A549 (cell line): ENCODE data around the gene GRM5. TPM values are rescaled to one million over a fixed set of nuclear protein-coding genes. Genes with fewer than 3 reads are reported as not detected.

Experiments used
- ATAC-seq, 2 experiments: fragments of 200-7000 bp in 1 of 2; fragments of >200 bp in 1 of 2; cut with Nextera tagmentation in 1 of 2; cut with Tn5 transposase in 1 of 2; 3 replicates each; pipeline versions ENCODE4 v1.8.0 to v1.9.1; 2018 to 2020; ENCODE audit warnings: mild to moderate bottlenecking in 1 of 2, moderate library complexity in 1 of 2
- CTCF ChIA-PET: fragments of 300-600 bp; sonication (Branson Sonifier 250); formaldehyde crosslinking; extraction: SDS; loops from one replicate; lab custom pipeline; 2021; ENCODE audit warnings: antibody characterized with exemption, inconsistent platforms; lab: Yijun Ruan, JAX
- POLR2A ChIA-PET: fragments of 350-600 bp; formaldehyde crosslinking; extraction: SDS; loops from one replicate; lab custom pipeline; 2021; ENCODE audit warnings: antibody characterized with exemption, inconsistent platforms; lab: Yijun Ruan, JAX
- DNase-seq, 2 experiments: peaks; one replicate each; pipeline versions ENCODE4 v3.0.0 to v3.0.0-alpha.2; 2011 to 2016; ENCODE audit warnings: low read depth in 1 of 2, low spot score in 1 of 2
- FAIRE-seq: peaks from 2 replicates; lab custom pipeline; 2011; peaks lifted over from hg19 to GRCh38; lab: Jason Lieb, UNC
- H3K27ac ChIP-seq, 2 experiments: fragments of >200 bp; sonication (Bioruptor Twin); formaldehyde crosslinking; 3 replicates each; pipeline ENCODE4 v1.5.1; 2016 to 2017
- H3K4me1 ChIP-seq: fragments of >200 bp; sonication (Bioruptor Twin); formaldehyde crosslinking; 3 replicates; pipeline ENCODE4 v1.6.1; 2016
- H3K4me2 ChIP-seq: fragments of >200 bp; sonication (Bioruptor Twin); formaldehyde crosslinking; 3 replicates; pipeline ENCODE4 v1.6.1; 2016
- H3K4me3 ChIP-seq: fragments of >200 bp; sonication (Bioruptor Twin); formaldehyde crosslinking; 3 replicates; pipeline ENCODE4 v1.5.1; 2016
- H3K9me3 ChIP-seq: fragments of >200 bp; sonication (Bioruptor Twin); formaldehyde crosslinking; 3 replicates; pipeline ENCODE4 v1.6.1; 2016
- ATOH8 ChIP-seq: fragments of 250-450 bp; sonication (Bioruptor Pico); IDR thresholded peaks from 2 replicates; pipeline ENCODE4 v1.5.0; 2020; ENCODE audit warnings: low read depth, mild to moderate bottlenecking, moderate library complexity
- CHD2 ChIP-seq: fragments of 150-350 bp; IDR thresholded peaks from 2 replicates; pipeline ENCODE4 v1.6.1; 2014; ENCODE audit warnings: low read length; ENCODE audit not compliant: partially characterized antibody
- EP300 ChIP-seq, 2 experiments: fragments of >200 bp; sonication (Bioruptor Twin); formaldehyde crosslinking; IDR thresholded peaks; 2 replicates in 1 of 2; 3 replicates in 1 of 2; pipeline ENCODE4 v1.6.1; 2016 to 2017
- FOSL2 ChIP-seq, 2 experiments: fragments of 450-650 bp in 1 of 2; fragments of >200 bp in 1 of 2; sonication (Bioruptor Twin) in 1 of 2; formaldehyde crosslinking; IDR thresholded peaks; 2 replicates each; pipeline versions ENCODE4 v1.5.0 to v1.6.1; 2016 to 2020; ENCODE audit warnings: mild to moderate bottlenecking in 1 of 2, moderate library complexity in 1 of 2
- HDAC2 ChIP-seq: fragments of 200-600 bp; sonication (generic); IDR thresholded peaks from 2 replicates; pipeline ENCODE4 v1.6.1; 2016
- HEYL ChIP-seq: fragments of 250-450 bp; sonication (Bioruptor Pico); IDR thresholded peaks from 2 replicates; pipeline ENCODE4 v1.8.0; 2021; ENCODE audit warnings: mild to moderate bottlenecking, moderate library complexity
- HOXA7 ChIP-seq: fragments of 250-450 bp; sonication (Bioruptor Pico); IDR thresholded peaks from 2 replicates; pipeline ENCODE4 v1.5.0; 2020; ENCODE audit warnings: mild to moderate bottlenecking, moderate library complexity
- HOXB5 ChIP-seq: fragments of 250-450 bp; sonication (Bioruptor Pico); IDR thresholded peaks from 2 replicates; pipeline ENCODE4 v1.5.0; 2020; ENCODE audit warnings: mild to moderate bottlenecking, moderate library complexity
- JUN ChIP-seq, 2 experiments: fragments of >200 bp; sonication (Bioruptor Twin); formaldehyde crosslinking; IDR thresholded peaks; 2 replicates in 1 of 2; 3 replicates in 1 of 2; pipeline ENCODE4 v1.6.1; 2016 to 2017
- KDM5A ChIP-seq: fragments of 200-600 bp; sonication (generic); IDR thresholded peaks from 2 replicates; pipeline ENCODE4 v1.6.1; 2016; ENCODE audit warnings: antibody characterized with exemption, mild to moderate bottlenecking
- MAX ChIP-seq: IDR thresholded peaks from 2 replicates; pipeline ENCODE4 v1.6.1; 2012
- NFE2L2 ChIP-seq: fragments of 150-350 bp; conservative IDR thresholded peaks from 2 replicates; pipeline ENCODE4 v1.6.1; 2014; ENCODE audit warnings: low read length
- PBX3 ChIP-seq: IDR thresholded peaks from 2 replicates; pipeline ENCODE4 v1.6.1; 2012
- REST ChIP-seq: fragments of 200-600 bp; sonication (generic); IDR thresholded peaks from 2 replicates; pipeline ENCODE4 v1.6.1; 2016; ENCODE audit warnings: antibody characterized with exemption, mild to moderate bottlenecking, moderate library complexity
- TP53 ChIP-seq: fragments of 250-450 bp; sonication (Bioruptor Pico); IDR thresholded peaks from 2 replicates; pipeline ENCODE4 v1.5.0; 2021; ENCODE audit warnings: mild to moderate bottlenecking, moderate library complexity
- WGBS: methylation state at CpG from one replicate; pipeline ENCODE4 v1.1.6; 2017; ENCODE audit errors: missing lambda C conversion rate; 5-methylcytosine and 5-hydroxymethylcytosine counted together
- polyA plus RNA-seq, 4 experiments: library from polyadenylated mRNA; depleted of rRNA in 3 of 4; stranded (reverse); fragments of >200 nt; fragmentation: RNase III in 1 of 4; extraction: RNeasy Plus Mini Kit Qiagen cat#74134 plus additional on column Dnase treatment in 1 of 4; gene quantifications; 2 replicates in 3 of 4; 3 replicates in 1 of 4; pipeline ENCODE4 v1.2.3, GENCODE V29; 2011 to 2017

GRM5 gene
- polyA plus RNA-seq, 2 of the 4 experiments (the other 2 are of a cell fraction): 0.01 TPM; not detected in 1

- CTCF ChIA-PET: no interaction called here
- DNase-seq (peak in 1 of 2 experiments; percentile 52), ATAC-seq (peak in 1 of 2 experiments; percentile 55; a peak in 1 of 6 replicates), FAIRE-seq (no peak)
- H3K9me3 ChIP-seq: no peaks in the 10 kb centered on the region
- H3K4me1 ChIP-seq: no peaks in the 10 kb centered on the region
- no peak overlapping the region for H3K4me3 ChIP-seq
- no peak overlapping the region for H3K4me2 ChIP-seq
- POLR2A ChIA-PET: no interaction called here
- H3K27ac ChIP-seq: no peak overlapping the region
- TF ChIP-seq CHD2 (no peak), HEYL (CRISPR knock-in tag) (no peak), NFE2L2 (no peak), TP53 (CRISPR knock-in tag) (no peak), HOXB5 (CRISPR knock-in tag) (no peak), PBX3 (no peak), HOXA7 (CRISPR knock-in tag) (no peak), KDM5A (no peak), FOSL2 (IDR thresholded peaks at IDR 0.05) (no peak), FOSL2 (CRISPR knock-in tag; IDR thresholded peaks at IDR 0.05) (no peak), EP300 (IDR thresholded peaks at IDR 0.05) (no peak), ATOH8 (CRISPR knock-in tag) (no peak), JUN (IDR thresholded peaks at IDR 0.05) (no peak)
- TF ChIP-seq, all 56 proteins: peak for 0
- WGBS: 0% methylated on average over 1 of the region's 1 CpG
Measured at GRCh38 chr11:88709567-88709966, 356.2 kb downstream of the GRM5 start.

GRCh38 chr11:88704485-88704884 lies 361.3 kb downstream of the GRM5 start:
- DNase-seq: no peak
- Histone ChIP-seq H3K9me3 (no peaks in the 10 kb centered on the region), H3K4me1 (no peaks in the 10 kb centered on the region), H3K4me3 (no peak overlapping the region), H3K4me2 (no peak overlapping the region), H3K27ac (no peak overlapping the region)
- no peak for ATAC-seq
- no peak for FAIRE-seq
- CTCF ChIA-PET: no interaction called here
- 12% methylated on average over 1 of the region's 1 CpG for WGBS
- POLR2A ChIA-PET: no interaction called here
- peak; percentile 64 for TF ChIP-seq REST
- TF ChIP-seq MAX: no peak

- CTCF ChIA-PET: no interaction called here
- WGBS: 4% methylated on average over 2 of the region's 2 CpGs
- Histone ChIP-seq H3K4me1 (no peaks in the 10 kb centered on the region), H3K9me3 (no peaks in the 10 kb centered on the region), H3K4me3 (no peak overlapping the region), H3K4me2 (no peak overlapping the region), H3K27ac (no peak overlapping the region)
- no peak for FAIRE-seq
- POLR2A ChIA-PET: no interaction called here
- no peak for ATAC-seq
- TF ChIP-seq HDAC2: no peak
- TF ChIP-seq, all 56 proteins: peak for 0
- DNase-seq: no peak
Measured at GRCh38 chr11:88701816-88702215, 364.0 kb downstream of the GRM5 start.

GRCh38 chr11:88697139-88697538 lies 368.6 kb downstream of the GRM5 start:
- Histone ChIP-seq H3K9me3 (no peaks in the 10 kb centered on the region), H3K27ac (no peak overlapping the region), H3K4me2 (no peak overlapping the region), H3K4me1 (no peaks in the 10 kb centered on the region), H3K4me3 (no peak overlapping the region)
- FAIRE-seq (no peak), DNase-seq (no peak), ATAC-seq (no peak)
- WGBS: 53% methylated on average over 3 of the region's 3 CpGs
- CTCF ChIA-PET: no interaction called here
- POLR2A ChIA-PET: no interaction called here
- TF ChIP-seq NFE2L2: no peak
